Suppressor macrophage (primary cell): ENCODE data around the gene PA2G4.

ENCODE experiments used
- DNase-seq, 4 experiments: peaks; one replicate each; pipeline ENCODE4 v3.0.0-alpha.2; 2020 to 2022

The PA2G4 gene

GRCh38 chr12:56101045-56101444 lies 3.3 kb upstream of the PA2G4 start:
- no peak for DNase-seq

GRCh38 chr12:56102683-56103065 lies 1.7 kb upstream of the PA2G4 start:
- DNase-seq, result no peak

GRCh38 chr12:56103066-56103711 lies 1.2 kb upstream of the PA2G4 start:
- no peak for DNase-seq

GRCh38 chr12:56103823-56104108 lies 593 bp upstream of the PA2G4 start:
- DNase-seq, result no peak

- peak; percentile 32 to 70 (median 52) for DNase-seq
These were observed 653 bp downstream of the PA2G4 start for GRCh38 chr12:56104815-56105608.

- DNase-seq, result no peak
These were observed 1.2 kb downstream of the PA2G4 start for GRCh38 chr12:56105609-56105902.

GRCh38 chr12:56107242-56107641 lies 2.9 kb downstream of the PA2G4 start:
- no peak for DNase-seq

GRCh38 chr12:56110571-56110970 lies 6.2 kb downstream of the PA2G4 start:
- no peak for DNase-seq

GRCh38 chr12:56114084-56114483 lies 9.7 kb downstream of the PA2G4 start:
- no peak for DNase-seq

GRCh38 chr12:56115329-56115728 lies 11.0 kb downstream of the PA2G4 start:
- no peak for DNase-seq

GRCh38 chr12:56116267-56117081 lies 12.1 kb downstream of the PA2G4 start, which contains the start of gene RPL41:
Gene RPL41, plus strand, starts transcription at chr12:56116633.
- peak; percentile 97 to 98 (median 98) for DNase-seq

- DNase-seq, result peak in 2 of 4 experiments; percentile 21 to 29
These were observed 12.8 kb downstream of the PA2G4 start for GRCh38 chr12:56117082-56117706.

- peak; percentile 98 to 100 (median 98) for DNase-seq
These were observed 13.7 kb downstream of the PA2G4 start, which contains the start of gene ZC3H10 for GRCh38 chr12:56117778-56118687. Gene ZC3H10, plus strand, starts transcription at chr12:56118266. Its CDS starts 2,297 bp downstream, at chr12:56120563.

- peak; percentile 45 to 67 (median 62) for DNase-seq
These were observed 14.5 kb downstream of the PA2G4 start for GRCh38 chr12:56118688-56119357.

- peak; percentile 80 to 91 (median 87) for DNase-seq
These were observed 15.0 kb downstream of the PA2G4 start for GRCh38 chr12:56119361-56119796.

- DNase-seq, result no peak
These were observed 15.9 kb downstream of the PA2G4 start for GRCh38 chr12:56120158-56120846.

GRCh38 chr12:56121204-56121870 lies 17.0 kb downstream of the PA2G4 start:
- DNase-seq, result no peak

GRCh38 chr12:56122637-56123036 lies 18.3 kb downstream of the PA2G4 start:
- no peak for DNase-seq

GRCh38 chr12:56124133-56124532 lies 19.8 kb downstream of the PA2G4 start:
- DNase-seq, result no peak

GRCh38 chr12:56126732-56127239 lies 22.4 kb downstream of the PA2G4 start:
- peak; percentile 19 to 65 (median 47) for DNase-seq
